GM13977 (cell line): ENCODE data around the gene SLC15A1.

Source experiments
- DNase-seq: peaks from one replicate; pipeline ENCODE4 v3.0.0; 2012; ENCODE audit warnings: low spot score
- in situ Hi-C: fragments of 300-500 bp; cut with MboI; formaldehyde crosslinking; loops from one replicate; pipeline ENCODE4 v1.12.0; 2022; ENCODE audit warnings: low sequenced_read_pairs, low pct_unique_long_range_greater_than_20kb, mixed read lengths, inconsistent platforms; ENCODE audit not compliant: unreplicated experiment
- TF ChIP-seq, protein P1 (sequence below): IDR thresholded peaks from 2 replicates; pipeline ENCODE4 v1.5.1; 2012; ENCODE audit warnings: mild to moderate bottlenecking, control low read depth; ENCODE audit not compliant: insufficient read depth; ENCODE audit errors: extremely low read depth, missing control alignments

SLC15A1 gene

DNA sequence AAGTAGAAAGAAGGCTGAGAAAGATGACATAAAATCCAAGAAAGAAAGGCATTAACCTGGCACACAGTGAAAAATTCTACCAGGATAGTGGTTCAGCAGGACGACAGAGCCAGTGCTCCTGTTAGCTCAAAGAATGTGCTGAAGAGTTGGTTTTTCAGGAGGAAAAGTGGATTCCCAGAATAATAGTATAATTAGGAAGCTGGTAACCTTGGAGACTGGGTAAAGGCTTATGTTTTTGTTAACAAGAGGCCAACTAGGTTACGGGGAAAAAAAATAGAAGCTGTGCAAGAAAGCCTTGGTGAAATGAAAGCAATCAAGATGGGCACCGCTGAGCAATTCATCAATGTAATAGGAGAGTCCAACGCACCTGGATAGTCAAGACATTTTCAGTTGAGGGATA, 54.7 kb downstream of the SLC15A1 start:
- TF ChIP-seq, protein P1, sequence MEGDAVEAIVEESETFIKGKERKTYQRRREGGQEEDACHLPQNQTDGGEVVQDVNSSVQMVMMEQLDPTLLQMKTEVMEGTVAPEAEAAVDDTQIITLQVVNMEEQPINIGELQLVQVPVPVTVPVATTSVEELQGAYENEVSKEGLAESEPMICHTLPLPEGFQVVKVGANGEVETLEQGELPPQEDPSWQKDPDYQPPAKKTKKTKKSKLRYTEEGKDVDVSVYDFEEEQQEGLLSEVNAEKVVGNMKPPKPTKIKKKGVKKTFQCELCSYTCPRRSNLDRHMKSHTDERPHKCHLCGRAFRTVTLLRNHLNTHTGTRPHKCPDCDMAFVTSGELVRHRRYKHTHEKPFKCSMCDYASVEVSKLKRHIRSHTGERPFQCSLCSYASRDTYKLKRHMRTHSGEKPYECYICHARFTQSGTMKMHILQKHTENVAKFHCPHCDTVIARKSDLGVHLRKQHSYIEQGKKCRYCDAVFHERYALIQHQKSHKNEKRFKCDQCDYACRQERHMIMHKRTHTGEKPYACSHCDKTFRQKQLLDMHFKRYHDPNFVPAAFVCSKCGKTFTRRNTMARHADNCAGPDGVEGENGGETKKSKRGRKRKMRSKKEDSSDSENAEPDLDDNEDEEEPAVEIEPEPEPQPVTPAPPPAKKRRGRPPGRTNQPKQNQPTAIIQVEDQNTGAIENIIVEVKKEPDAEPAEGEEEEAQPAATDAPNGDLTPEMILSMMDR: no peak
- in situ Hi-C loops: no loop called here
- no peak for DNase-seq

DNA sequence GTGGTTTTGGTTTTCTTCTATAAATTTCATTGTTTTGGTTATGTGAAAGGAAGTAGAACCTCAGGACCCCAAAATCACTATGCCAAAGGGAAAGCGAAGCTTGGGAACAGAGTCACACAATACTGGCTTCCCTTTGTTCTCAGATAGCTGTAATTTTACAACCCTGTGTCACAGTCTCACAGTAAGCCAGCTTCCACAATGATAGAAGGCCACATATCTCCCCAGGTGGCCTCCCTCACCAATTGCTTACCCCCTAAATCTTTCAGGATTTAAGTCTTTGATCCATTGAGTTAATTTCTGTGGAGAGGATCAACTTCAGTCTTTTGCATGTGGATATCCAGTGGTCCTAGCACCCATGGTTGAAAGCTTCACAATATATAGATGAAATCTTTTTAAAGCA, 58.7 kb downstream of the SLC15A1 start:
- DNase-seq: no peak
- in situ Hi-C loops: no loop called here
- TF ChIP-seq, protein P1: no peak

DNA sequence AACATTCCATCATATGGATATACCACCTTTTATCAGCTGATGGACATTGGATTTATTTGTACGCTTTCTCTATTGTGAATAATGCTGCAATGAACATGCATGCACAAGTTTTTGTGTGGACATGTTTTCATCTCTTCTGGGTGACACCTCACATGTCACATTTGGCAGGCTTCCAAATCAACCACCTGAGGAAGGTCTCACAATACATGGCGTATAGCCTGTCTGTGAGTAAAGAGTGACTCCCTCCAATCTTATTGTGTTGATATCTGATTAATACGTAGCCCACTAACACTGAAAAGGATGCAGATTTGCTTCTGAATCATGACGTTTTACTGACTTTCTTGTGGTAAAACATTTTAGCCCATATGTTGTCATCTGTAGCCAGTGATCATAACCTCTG, 61.1 kb downstream of the SLC15A1 start:
- TF ChIP-seq, protein P1: no peak
- no peak for DNase-seq
- in situ Hi-C loops: no loop called here

DNA sequence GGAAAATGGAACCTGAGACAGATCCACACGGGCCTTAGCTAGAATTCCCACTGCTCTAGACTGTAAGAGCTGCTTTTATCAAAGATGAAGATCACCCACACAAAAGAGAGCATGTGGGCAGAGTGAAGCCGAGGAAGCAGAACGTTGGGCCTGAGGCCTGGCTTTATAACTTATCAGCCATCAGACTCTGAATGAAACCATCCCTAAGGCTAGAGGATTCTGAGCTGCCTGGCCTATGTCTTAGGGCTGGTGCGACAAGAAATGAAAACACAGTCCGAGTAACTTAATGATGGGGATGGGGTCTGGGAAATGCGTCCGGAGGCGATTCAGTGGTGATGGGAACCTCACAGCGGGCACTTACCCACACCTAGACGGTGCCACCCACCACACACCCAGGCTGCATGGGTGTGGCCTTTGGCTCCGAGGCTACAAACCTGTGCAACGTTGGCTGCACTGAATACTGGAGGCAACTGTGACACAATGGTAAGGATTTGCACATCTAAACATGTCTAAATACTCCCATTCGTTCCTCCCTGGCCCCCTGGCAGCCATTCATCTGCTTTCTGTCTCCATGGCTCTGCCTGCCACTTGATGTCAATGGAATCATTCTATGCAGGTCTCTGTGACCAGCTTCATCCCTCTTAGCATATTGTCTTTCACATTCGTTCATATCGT, 62.0 kb downstream of the SLC15A1 start:
- TF ChIP-seq, protein P1: no peak
- in situ Hi-C loops: no loop called here
- DNase-seq: no peak

DNA sequence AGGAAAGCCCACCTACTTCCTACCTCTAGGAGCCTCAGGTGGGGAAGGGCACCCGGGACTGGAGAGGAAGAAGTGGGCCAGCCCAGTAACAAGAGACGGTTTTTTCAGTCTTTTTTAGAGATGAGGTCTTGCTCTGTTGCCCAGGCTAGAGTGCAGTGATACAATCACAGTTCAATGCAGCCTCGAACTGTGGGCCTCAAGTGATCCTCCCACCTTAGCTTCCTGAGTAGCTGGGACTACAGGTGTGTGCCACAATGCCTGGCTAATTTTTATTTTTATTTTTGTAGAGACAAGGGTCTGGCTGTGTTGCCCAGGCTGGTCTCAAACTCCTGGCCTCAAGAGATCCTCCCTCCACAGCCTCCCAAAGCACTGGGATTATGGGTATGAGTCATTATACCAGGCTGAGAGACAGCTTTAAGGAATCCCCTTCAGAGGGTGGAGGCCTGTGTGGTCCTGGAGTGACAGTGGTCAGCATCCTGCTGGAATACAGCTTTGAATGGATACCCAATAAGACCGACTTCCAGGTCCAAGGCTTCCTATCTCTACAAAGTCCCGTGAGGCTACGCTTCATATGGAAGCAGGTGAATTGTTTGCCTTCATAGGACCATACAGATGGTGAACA, 63.0 kb downstream of the SLC15A1 start:
- DNase-seq: no peak
- TF ChIP-seq, protein P1: no peak
- in situ Hi-C loops: no loop called here

DNA sequence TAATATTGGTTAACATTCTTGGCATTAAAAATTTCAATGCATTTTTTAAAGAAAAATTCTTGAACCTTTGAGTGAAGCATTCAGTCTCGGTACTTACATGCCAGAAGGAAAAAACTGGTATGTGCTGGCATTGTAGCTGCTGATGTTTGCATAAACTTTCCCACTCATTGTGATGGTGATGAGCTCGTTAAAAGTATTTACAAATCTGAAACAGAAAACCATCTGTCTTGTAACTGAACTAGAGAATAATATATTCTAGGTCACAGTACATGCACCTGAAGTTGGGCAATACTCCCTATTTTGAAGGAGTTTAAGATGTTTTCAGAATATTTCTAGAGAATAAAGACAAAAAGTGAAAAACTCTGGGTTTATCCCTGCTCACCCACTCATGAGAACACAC, 64.1 kb downstream of the SLC15A1 start:
- in situ Hi-C loops: no loop called here
- DNase-seq: no peak
- TF ChIP-seq, protein P1: no peak

DNA sequence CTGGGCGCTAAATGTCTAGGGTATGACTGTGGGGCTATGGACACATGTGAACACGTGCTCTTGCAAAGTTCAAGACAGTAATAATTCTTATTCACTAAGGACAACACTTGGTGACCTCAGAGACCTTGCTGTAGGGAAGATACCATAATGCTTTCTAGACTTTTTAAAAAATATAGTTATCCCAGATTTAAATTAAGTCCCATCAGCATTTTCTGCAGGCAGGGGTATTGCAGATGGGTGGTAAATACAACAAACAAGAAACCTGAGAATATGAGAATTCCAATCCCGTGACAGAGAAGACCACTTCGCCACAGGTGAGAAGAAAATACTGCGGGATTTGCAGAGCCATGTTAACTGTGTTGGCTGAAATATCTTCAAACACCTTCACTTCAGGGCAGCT, 65.2 kb downstream of the SLC15A1 start:
- in situ Hi-C loops: no loop called here
- TF ChIP-seq, protein P1: no peak
- no peak for DNase-seq
